Measurements from ENCODE around the gene TRIM62.

Gene TRIM62

GRCh38 chr1:33097137-33097611, 84.7 kb downstream of the TRIM62 start:
- no peak for DNase-seq (ENCODE audit: low spot score)

- no peak for DNase-seq (ENCODE audit: low spot score)
Measured at GRCh38 chr1:33096363-33097005, 85.4 kb downstream of the TRIM62 start.
